Psoas muscle (tissue), 8 donors: ENCODE measurements around the gene SLC13A3. TPM values are rescaled to one million over a fixed set of nuclear protein-coding genes. Genes with fewer than 3 reads are reported as not detected.

Experiments used
- ATAC-seq, 4 donors: fragments of 200-7000 bp; cut with Tn5 transposase; one replicate each; pipeline ENCODE4 v1.9.1; 2020; ENCODE audit warnings: moderate library complexity in 3 of 4, mild to moderate bottlenecking in 2 of 4
- DNase-seq, 2 donors: peaks; one replicate each; pipeline ENCODE4 v3.0.0-alpha.2; 2020
- H3K27ac ChIP-seq: fragments of 200-600 bp; one replicate; pipeline ENCODE4 v1.8.0; 2022
- H3K27me3 ChIP-seq, 3 donors: fragments of 200-600 bp in 1 of 3; one replicate each; pipeline versions ENCODE4 v1.6.1 to v1.8.0; 2013 to 2022; ENCODE audit warnings: low read length in 2 of 3, mild to moderate bottlenecking in 2 of 3, moderate library complexity in 1 of 3; ENCODE audit not compliant: insufficient read depth in 3 of 3
- H3K36me3 ChIP-seq, 2 donors: fragments of 200-600 bp in 1 of 2; one replicate each; pipeline versions ENCODE4 v1.6.1 to v1.8.0; 2013 to 2022; ENCODE audit warnings: low read depth in 1 of 2, mild to moderate bottlenecking in 1 of 2, moderate library complexity in 1 of 2; ENCODE audit not compliant: insufficient read depth in 1 of 2
- H3K4me1 ChIP-seq: fragments of 200-600 bp; one replicate; pipeline ENCODE4 v1.8.0; 2022
- H3K4me3 ChIP-seq: fragments of 200-600 bp; one replicate; pipeline ENCODE4 v1.8.0; 2022; ENCODE audit warnings: mild to moderate bottlenecking
- H3K9me3 ChIP-seq: fragments of 200-600 bp; one replicate; pipeline ENCODE4 v1.8.0; 2022
- CTCF ChIP-seq: fragments of 200-600 bp; IDR thresholded peaks from one replicate; pipeline ENCODE4 v1.8.0; 2022; ENCODE audit warnings: antibody characterized with exemption
- WGBS, 3 donors: extraction: QIAGEN DNeasy Blood & Tissue Kit; methylation state at CpG; one replicate each; pipeline versions ENCODE4 v1.1.6 to v1.1.7; 2013; 5-methylcytosine and 5-hydroxymethylcytosine counted together
- intact Hi-C, 2 donors: fragments of 100-400 bp; cut with DNase I; formaldehyde crosslinking; loops; one replicate each; pipeline versions ENCODE4 v1.11.0 to v1.14.2; 2022
- polyA plus RNA-seq, 3 donors: library from polyadenylated mRNA; stranded (reverse); fragments of 200-250 nt; gene quantifications; one replicate each; pipeline ENCODE4 v1.2.3, GENCODE V29; 2013
- total RNA-seq, 4 donors: library from RNA; stranded (reverse); fragmentation: NEBNext Ultra II Directional in 2 of 4; extraction: Animal tissue kit (Norgen Biotek cat#: 25700) in 2 of 4; gene quantifications; one replicate each; pipeline versions ENCODE4 v1.2.1 to v1.2.4, GENCODE V29; 2021 to 2023
- donor health status: healthy with polysubstance abuse.
- donor health status: DM: no; HTN: no; CAD: no; lungs with moderate emphysema.
- donor health status: Bipolar disorder and iron deficiency.
- donor health status: healthy.
- donor health status: DM: yes; HTN: yes; CAD: no.
- donor health status: DM: no; HTN: no; CAD: no.
- donor health status: DM: no; HTN: no; CAD: no.
- donor health status: DM: yes; HTN: yes; CAD: no.

Gene SLC13A3
- total and polyA plus RNA-seq, 7 donors: 0.04 to 0.38 (median 0.15) TPM

- Histone ChIP-seq H3K4me3 (no peak overlapping the region), H3K36me3 (no peaks in the 10 kb centered on the region), H3K4me1 (no peaks in the 10 kb centered on the region), H3K9me3 (no peaks in the 10 kb centered on the region), H3K27ac (no peak overlapping the region), H3K27me3 (peaks cover 0 to 3% (median 0%) of the 10 kb centered on the region in 3 donors)
- ATAC-seq (no peak), DNase-seq (no peak)
- intact Hi-C loops: no loop called here
- no peak for TF ChIP-seq CTCF
- WGBS, 3 donors: 56 to 75% (median 58%) methylated on average over 8 of the region's 8 CpGs
Measured at GRCh38 chr20:46557231-46557956, 93.9 kb downstream of the SLC13A3 start.

- H3K4me3 ChIP-seq: no peak overlapping the region
- no peak overlapping the region for H3K27ac ChIP-seq
- H3K9me3 ChIP-seq: no peaks in the 10 kb centered on the region
- H3K4me1 ChIP-seq: no peaks in the 10 kb centered on the region
- ATAC-seq (no peak), DNase-seq (no peak)
- H3K36me3 ChIP-seq: no peaks in the 10 kb centered on the region
- 67 to 72% (median 69%) methylated on average over 4 of the region's 4 CpGs for WGBS, 3 donors
- H3K27me3 ChIP-seq: peaks cover 0 to 3% (median 0%) of the 10 kb centered on the region in 3 donors
- TF ChIP-seq CTCF: no peak
- intact Hi-C loops: no loop called here
Measured at GRCh38 chr20:46555370-46555956, 95.8 kb downstream of the SLC13A3 start.

GRCh38 chr20:46554828-46555227 is 96.4 kb downstream of the SLC13A3 start:
- intact Hi-C loops: no loop called here
- TF ChIP-seq CTCF: no peak
- 67 to 72% (median 68%) methylated on average over 3 of the region's 3 CpGs for WGBS, 3 donors

GRCh38 chr20:46553926-46554325 is 97.3 kb downstream of the SLC13A3 start:
- no peaks in the 10 kb centered on the region for H3K9me3 ChIP-seq
- intact Hi-C loops: no loop called here
- H3K4me3 ChIP-seq: no peak overlapping the region
- DNase-seq (no peak), ATAC-seq (no peak)
- no peaks in the 10 kb centered on the region for H3K4me1 ChIP-seq
- WGBS, 3 donors: 86 to 91% (median 89%) methylated on average over 3 of the region's 3 CpGs
- no peak for TF ChIP-seq CTCF
- no peaks in the 10 kb centered on the region for H3K36me3 ChIP-seq
- H3K27ac ChIP-seq: no peak overlapping the region
- peaks cover 0 to 1% (median 0%) of the 10 kb centered on the region in 3 donors for H3K27me3 ChIP-seq

More at GRCh38 chr20:46554828-46555227, 96.4 kb downstream of the SLC13A3 start:
- Histone ChIP-seq H3K4me3 (no peak overlapping the region), H3K27ac (no peak overlapping the region), H3K4me1 (no peaks in the 10 kb centered on the region), H3K9me3 (no peaks in the 10 kb centered on the region), H3K27me3 (peaks cover 0 to 3% (median 0%) of the 10 kb centered on the region in 3 donors), H3K36me3 (no peaks in the 10 kb centered on the region)
- no peak for ATAC-seq
- no peak for DNase-seq
